Activated CD8-positive, alpha-beta T cell treated with anti-CD3 and anti-CD28 coated beads for 36 hours (primary cell): ENCODE results near the gene IGFBP6. TPM values are rescaled to one million over a fixed set of nuclear protein-coding genes. Genes with fewer than 3 reads are reported as not detected.

Experiments used
- ATAC-seq: fragments of 200-7000 bp; cut with Tn5 transposase; one replicate; pipeline ENCODE4 v1.10.0; 2021; ENCODE audit warnings: mild to moderate bottlenecking, moderate library complexity
- CTCF ChIA-PET: fragments of 350-600 bp; sonication (Branson Sonifier 250); formaldehyde crosslinking; loops from one replicate; lab custom pipeline; 2021; ENCODE audit warnings: antibody characterized with exemption; lab: Charles Lee
- POLR2A ChIA-PET: fragments of 350-600 bp; sonication (Branson Sonifier 250); formaldehyde crosslinking; loops from one replicate; lab custom pipeline; 2021; ENCODE audit warnings: antibody characterized with exemption; lab: Charles Lee
- DNase-seq: peaks from one replicate; pipeline ENCODE4 v3.0.0-alpha.2; 2020
- H3K27ac Mint-ChIP-seq: one replicate; pipeline ENCODE4 v1.8.0; 2021; ENCODE audit warnings: mild to moderate bottlenecking, mixed read lengths
- H3K27me3 Mint-ChIP-seq: one replicate; pipeline ENCODE4 v1.8.0; 2021; ENCODE audit warnings: mixed read lengths
- H3K36me3 Mint-ChIP-seq: one replicate; pipeline ENCODE4 v1.8.0; 2021; ENCODE audit warnings: low read depth, mixed read lengths
- H3K4me1 Mint-ChIP-seq: one replicate; pipeline ENCODE4 v1.8.0; 2021; ENCODE audit warnings: low read depth, mixed read lengths
- H3K4me3 Mint-ChIP-seq: one replicate; pipeline ENCODE4 v1.8.0; 2021; ENCODE audit warnings: mild to moderate bottlenecking, moderate library complexity, mixed read lengths
- H3K9me3 Mint-ChIP-seq: one replicate; pipeline ENCODE4 v1.8.0; 2021; ENCODE audit warnings: mixed read lengths
- CTCF ChIP-seq: fragments of 200-600 bp; IDR thresholded peaks from one replicate; pipeline ENCODE4 v1.8.0; 2022; ENCODE audit warnings: antibody characterized with exemption, mild to moderate bottlenecking
- intact Hi-C: fragments of 100-400 bp; cut with micrococcal nuclease; formaldehyde crosslinking; loops from one replicate; pipeline ENCODE4 v1.10.0; 2022
- total RNA-seq, 2 experiments: library from RNA; stranded (reverse); gene quantifications; one replicate each; pipeline ENCODE4 v1.2.3, GENCODE V29; 2021

The IGFBP6 gene
- total RNA-seq, 2 experiments from 2014 or later, result 2.0 to 2.3 TPM

- DNase-seq, result no peak
- no peak overlapping the region for H3K27ac Mint-ChIP-seq
- ATAC-seq, result no peak
- no peaks in the 10 kb centered on the region for H3K9me3 Mint-ChIP-seq
- no peak overlapping the region for H3K4me3 Mint-ChIP-seq
- peaks cover 6% of the 10 kb centered on the region for H3K4me1 Mint-ChIP-seq
- no peaks in the 10 kb centered on the region for H3K36me3 Mint-ChIP-seq
- intact Hi-C loops, result no loop called here
- ChIA-PET POLR2A (interaction anchor here (0.6 to 2.8 kb wide), 5 partner anchors 15 to 42 kb away, joined by 3 to 9 read pairs (median 4); partner anchors contain the start of gene SPRYD3), CTCF (interaction anchor here (1.1 to 7.5 kb wide), 4 partner anchors 9 to 172 kb away, joined by 4 to 93 read pairs (median 13); partner anchors contain the start of gene IGFBP6)
- no peaks in the 10 kb centered on the region for H3K27me3 Mint-ChIP-seq
- TF ChIP-seq CTCF, result no peak
These were observed 41.2 kb upstream of the IGFBP6 start for GRCh38 chr12:53056296-53056695.

GRCh38 chr12:53056901-53057300 is 40.6 kb upstream of the IGFBP6 start:
- Mint-ChIP-seq H3K4me1 (peaks cover 6% of the 10 kb centered on the region), H3K27me3 (no peaks in the 10 kb centered on the region), H3K36me3 (no peaks in the 10 kb centered on the region), H3K9me3 (no peaks in the 10 kb centered on the region), H3K4me3 (no peak overlapping the region), H3K27ac (no peak overlapping the region)
- no peak for TF ChIP-seq CTCF
- ChIA-PET CTCF (interaction anchor here (1.3 to 7.5 kb wide), 3 partner anchors 9 to 42 kb away, joined by 4 to 93 read pairs (median 8); no protein-coding TSS in a partner anchor), POLR2A (interaction anchor here (0.6 to 2.8 kb wide), 4 partner anchors 14 to 42 kb away, joined by 3 to 9 read pairs (median 4); partner anchors contain the start of gene SPRYD3)
- no peak for DNase-seq
- intact Hi-C loops, result no loop called here
- no peak for ATAC-seq

- Mint-ChIP-seq H3K4me1 (peaks cover 6% of the 10 kb centered on the region), H3K27ac (no peak overlapping the region), H3K9me3 (no peaks in the 10 kb centered on the region), H3K4me3 (no peak overlapping the region), H3K27me3 (no peaks in the 10 kb centered on the region), H3K36me3 (no peaks in the 10 kb centered on the region)
- DNase-seq, result no peak
- ChIA-PET POLR2A (interaction anchor here (0.8 to 1.2 kb wide), 2 partner anchors 8 to 52 kb away, joined by 3 to 4 read pairs; partner anchors contain the start of gene EIF4B), CTCF (interaction anchor here (1.2 to 7.5 kb wide), 3 partner anchors 8 to 101 kb away, joined by 3 to 93 read pairs (median 8); no protein-coding TSS in a partner anchor)
- intact Hi-C loops, result no loop called here
- TF ChIP-seq CTCF, result no peak
- no peak for ATAC-seq
These were observed 39.5 kb upstream of the IGFBP6 start for GRCh38 chr12:53057816-53058500.

- Mint-ChIP-seq H3K27me3 (no peaks in the 10 kb centered on the region), H3K27ac (no peak overlapping the region), H3K36me3 (no peaks in the 10 kb centered on the region), H3K9me3 (no peaks in the 10 kb centered on the region), H3K4me3 (no peak overlapping the region), H3K4me1 (peaks cover 2% of the 10 kb centered on the region)
- intact Hi-C loops, result no loop called here
- POLR2A ChIA-PET, result interaction anchor here (1.6 kb wide), 1 partner anchor 40 kb away, joined by 7 read pairs; no protein-coding TSS in a partner anchor
- TF ChIP-seq CTCF, result no peak
- no peak for ATAC-seq
- DNase-seq, result no peak
- CTCF ChIA-PET, result interaction anchor here (2.3 kb wide), 1 partner anchor 40 kb away, joined by 8 read pairs; no protein-coding TSS in a partner anchor
These were observed 38.6 kb upstream of the IGFBP6 start for GRCh38 chr12:53058674-53059433.
